Transverse colon (tissue), 3 donors: ENCODE measurements around the gene PSEN2.

Source experiments
- CTCF ChIP-seq, 5 experiments: fragments of 200-600 bp in 3 of 5; fragments of 450-650 bp in 2 of 5; sonication (generic) in 3 of 5; IDR thresholded peaks; 1 replicate in 2 of 5; 2 replicates in 3 of 5; pipeline ENCODE4 v1.5.1; 2016 to 2017; ENCODE audit warnings: antibody characterized with exemption in 5 of 5, inconsistent platforms in 3 of 5, mild to moderate bottlenecking in 2 of 5, moderate library complexity in 1 of 5
- EP300 ChIP-seq: sonication (generic); formaldehyde crosslinking; IDR thresholded peaks from one replicate; pipeline ENCODE4 v1.6.1; 2017; ENCODE audit warnings: antibody characterized with exemption, low read depth

- TF ChIP-seq CTCF (IDR thresholded peaks at IDR 0.05) (no peak), EP300 (no peak)
Observed at GRCh38 chr1:226831953-226832352, 38.5 kb upstream of the PSEN2 start.
